GM21576 (cell line): ENCODE measurements around the gene CRIP2.

Experiments
- ATAC-seq: cut with Tn5 transposase; IDR thresholded peaks from one replicate; pipeline ENCODE4 v1.9.1; 2021; ENCODE audit warnings: mild to moderate bottlenecking, moderate library complexity; ENCODE audit not compliant: unreplicated experiment

CRIP2 gene

DNA sequence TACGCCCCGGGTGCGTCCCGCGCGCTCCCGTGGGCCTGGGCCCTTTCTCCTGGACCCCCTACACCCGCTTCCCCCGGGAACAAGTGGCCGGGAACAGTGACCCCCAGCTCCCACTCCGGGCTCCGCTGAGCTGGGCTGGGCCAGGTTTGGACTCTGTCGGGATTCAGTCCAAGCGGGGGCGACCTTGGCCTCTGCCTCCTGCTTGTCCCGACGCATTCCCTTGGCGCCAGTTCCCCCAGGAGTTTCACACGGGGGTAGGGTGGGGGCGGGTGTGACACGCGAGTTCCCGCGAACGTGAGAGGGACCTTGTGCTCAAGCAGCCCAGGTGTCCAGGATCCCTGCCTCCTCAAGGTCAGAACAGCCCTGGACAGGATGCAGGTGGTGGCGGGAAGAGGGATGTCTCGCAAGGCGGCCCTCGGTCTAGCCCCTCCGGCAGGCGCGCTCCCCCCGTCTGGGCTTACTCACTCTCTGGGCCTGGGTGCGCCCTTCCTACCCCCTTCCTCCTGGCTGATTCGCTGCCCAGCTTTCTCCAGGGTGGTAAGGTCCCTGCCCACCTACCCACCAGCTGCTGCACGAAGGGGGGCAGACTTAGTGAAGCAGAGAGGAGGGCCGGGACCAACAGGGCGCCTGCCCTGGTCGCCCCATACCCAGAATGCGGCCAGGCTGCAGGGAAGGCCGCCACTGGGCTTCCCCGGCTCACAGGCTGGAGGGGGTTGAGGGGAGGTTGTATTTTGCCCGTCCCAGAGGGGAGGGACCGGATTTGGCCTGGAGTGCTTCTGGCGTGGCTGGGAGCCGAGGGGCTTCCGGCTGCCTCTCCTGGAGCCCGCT lies 862 bp downstream of the CRIP2 start:
- no peak for ATAC-seq

DNA sequence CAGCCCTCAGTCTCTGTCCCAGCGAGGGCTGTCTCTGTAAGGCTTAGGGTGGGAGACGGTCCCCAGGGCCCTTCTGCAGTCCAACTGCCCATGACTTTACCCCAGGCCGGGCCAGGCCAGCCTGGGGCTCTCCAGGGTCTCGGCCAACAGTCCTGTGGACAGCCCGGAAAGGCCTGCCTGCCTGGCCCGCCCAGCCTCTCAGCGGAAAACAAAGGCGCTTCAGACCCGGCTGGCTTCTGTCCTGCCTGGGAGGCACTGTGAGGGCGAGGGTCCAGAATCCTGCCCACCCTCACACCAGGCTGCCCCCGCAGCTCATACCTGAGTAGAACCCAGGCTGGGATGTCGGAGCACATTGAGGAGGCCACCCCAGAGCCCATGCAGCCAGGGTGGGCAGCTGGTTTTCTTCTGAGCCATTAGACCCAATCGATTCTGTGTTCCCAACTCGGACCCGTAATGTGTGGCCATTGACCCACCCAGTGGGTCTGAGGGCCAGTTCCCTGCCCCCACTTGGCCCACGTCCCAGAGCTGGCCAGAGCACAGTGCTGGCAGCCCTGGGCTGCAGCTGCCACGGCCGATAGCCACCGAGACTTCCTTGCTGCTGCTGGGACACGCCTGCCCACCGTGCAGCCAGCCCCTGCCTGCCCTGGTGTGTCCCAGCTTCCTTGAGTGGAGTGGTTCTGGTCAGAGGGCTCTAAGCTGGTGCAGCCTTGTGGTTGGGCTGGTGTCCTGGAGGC lies 1.6 kb downstream of the CRIP2 start:
- no peak for ATAC-seq

GRCh38 chr14:105476831-105477659 lies 2.4 kb downstream of the CRIP2 start:
- ATAC-seq, result no peak

GRCh38 chr14:105477660-105478397 lies 3.2 kb downstream of the CRIP2 start:
- ATAC-seq, result no peak

DNA sequence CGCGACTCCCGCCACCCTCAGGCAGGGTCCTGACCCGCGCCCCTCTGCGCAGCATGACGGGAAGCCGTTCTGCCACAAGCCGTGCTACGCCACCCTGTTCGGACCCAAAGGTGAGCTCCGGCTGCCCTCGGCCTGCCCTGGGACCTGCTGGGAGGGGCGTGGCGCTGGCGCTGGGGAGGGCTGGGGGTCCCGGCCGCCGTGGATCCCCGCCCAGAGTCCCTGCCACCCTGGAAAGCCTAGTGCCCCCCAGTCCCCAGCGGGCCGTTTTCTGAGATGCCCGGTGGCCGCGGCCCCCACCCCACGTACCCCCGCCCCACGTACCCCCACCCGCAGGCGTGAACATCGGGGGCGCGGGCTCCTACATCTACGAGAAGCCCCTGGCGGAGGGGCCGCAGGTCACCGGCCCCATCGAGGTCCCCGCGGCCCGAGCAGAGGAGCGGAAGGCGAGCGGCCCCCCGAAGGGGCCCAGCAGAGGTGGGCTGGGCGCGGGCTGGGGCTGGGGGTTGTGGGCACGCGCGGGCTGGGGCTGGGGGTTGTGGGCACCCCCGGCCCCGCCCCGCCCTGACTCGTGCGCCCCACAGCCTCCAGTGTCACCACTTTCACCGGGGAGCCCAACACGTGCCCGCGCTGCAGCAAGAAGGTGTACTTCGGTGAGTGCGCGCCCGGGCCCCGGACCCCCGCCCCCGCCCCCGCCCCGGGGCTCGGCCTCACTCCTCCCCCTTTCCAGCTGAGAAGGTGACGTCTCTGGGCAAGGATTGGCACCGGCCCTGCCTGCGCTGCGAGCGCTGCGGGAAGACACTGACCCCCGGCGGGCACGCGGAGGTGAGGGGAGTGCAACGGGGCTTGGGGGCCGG lies 4.0 kb downstream of the CRIP2 start:
- ATAC-seq, result no peak

- ATAC-seq, result no peak
Measured at GRCh38 chr14:105479431-105480158, 5.0 kb downstream of the CRIP2 start.

DNA sequence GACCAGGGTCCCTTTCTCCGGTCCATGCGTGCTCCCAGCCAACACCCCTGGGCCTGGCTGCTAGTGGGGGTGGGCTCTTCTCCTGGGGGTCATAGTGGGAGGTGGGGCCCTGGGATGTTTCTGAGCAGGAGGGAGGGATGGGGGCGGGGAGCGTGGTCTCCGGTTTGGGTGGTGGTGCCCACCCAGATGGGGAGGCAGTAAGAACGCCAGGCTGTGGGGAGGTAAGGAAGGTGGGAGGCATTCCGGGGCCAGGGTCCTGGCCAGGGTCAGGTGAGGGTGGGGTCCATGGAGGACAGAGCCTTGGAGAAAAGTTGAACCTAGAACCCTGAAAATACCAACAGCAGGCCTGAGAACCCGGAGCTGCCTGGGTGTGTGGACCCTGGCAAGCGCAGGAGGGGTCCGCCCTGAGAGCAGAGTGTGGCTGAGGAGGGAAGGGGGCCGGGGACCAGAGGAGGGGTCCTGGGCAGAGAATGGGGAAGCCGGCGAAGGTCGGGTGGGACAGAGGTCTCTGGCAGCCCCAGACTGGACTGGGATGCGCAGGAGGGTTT lies 5.7 kb downstream of the CRIP2 start:
- no peak for ATAC-seq

DNA sequence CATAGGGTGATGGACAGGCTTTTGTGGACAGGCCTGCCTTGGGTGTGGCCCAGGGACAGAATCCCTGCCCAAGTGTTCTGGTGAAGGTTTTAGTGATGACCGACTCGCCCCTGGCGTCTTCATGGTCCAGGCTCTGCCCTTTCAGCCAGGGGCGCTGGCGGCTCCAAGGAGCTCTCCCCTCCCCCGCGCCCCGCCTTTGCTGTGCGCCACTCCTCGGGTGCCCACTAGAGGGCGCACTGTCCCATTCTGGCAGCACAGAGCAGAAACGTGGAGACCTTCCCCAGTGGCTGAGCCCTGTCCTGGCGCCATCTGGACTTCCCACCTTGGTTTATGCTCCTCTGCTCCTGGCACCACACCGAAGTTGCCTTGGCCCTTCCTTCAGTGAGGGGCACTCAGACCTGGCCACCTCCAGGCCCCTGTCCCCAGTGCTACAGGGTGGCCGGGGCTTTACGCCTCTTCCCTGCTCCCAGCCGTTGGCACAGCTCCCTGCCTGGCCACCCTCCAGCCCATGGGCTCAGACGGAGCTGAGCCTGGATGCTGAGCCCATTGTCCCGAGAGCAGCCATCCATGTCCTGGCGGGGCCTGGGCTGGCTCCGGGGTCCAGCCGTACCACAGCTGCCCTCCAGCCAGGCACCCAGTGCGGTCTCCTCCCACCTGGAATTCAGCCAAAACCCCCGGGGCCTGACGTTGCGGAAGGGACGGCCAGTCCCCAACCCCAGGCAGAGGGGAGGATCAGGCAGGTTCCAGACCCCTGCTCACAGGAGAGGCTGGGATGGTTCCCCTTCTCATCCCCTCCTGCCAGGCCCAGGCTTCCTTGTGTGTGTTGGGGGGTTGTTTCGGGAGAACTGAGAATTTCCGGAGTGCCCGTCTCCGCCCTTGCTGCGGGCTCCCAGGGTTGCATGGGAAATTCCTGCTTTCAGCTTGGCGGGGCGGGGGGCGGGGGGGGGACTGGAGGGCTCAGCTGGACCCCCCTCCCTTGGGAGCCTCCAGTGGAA lies 6.5 kb downstream of the CRIP2 start:
- ATAC-seq, result peak; percentile 37

DNA sequence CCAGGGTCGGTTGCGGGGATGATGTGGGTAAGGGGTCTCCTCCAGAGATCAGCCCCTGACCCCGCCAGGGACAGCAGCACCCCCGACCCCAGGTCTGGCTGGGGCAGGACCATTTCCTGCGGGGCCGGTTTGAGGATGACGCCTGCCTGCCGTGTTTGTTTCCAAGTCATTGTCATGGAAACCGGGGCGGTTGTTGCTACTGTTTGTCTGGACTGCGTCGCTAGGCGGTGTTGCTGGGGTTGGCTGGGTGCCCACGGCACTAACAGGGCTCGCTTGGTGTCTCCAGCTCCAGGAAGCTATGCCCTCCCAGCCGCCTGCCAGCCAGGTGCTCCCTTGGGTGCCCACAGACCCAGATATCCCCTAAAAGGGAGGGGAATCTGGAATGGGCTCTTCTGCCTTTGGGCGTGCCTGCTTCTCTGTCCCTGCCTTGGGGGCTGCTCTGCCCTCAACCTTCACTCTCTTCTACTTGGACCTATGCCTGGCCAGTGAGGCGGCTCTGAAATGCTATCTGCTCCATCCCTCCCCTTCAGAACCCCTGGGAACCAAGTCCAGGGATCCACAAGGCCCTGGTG lies 7.4 kb downstream of the CRIP2 start:
- no peak for ATAC-seq

DNA sequence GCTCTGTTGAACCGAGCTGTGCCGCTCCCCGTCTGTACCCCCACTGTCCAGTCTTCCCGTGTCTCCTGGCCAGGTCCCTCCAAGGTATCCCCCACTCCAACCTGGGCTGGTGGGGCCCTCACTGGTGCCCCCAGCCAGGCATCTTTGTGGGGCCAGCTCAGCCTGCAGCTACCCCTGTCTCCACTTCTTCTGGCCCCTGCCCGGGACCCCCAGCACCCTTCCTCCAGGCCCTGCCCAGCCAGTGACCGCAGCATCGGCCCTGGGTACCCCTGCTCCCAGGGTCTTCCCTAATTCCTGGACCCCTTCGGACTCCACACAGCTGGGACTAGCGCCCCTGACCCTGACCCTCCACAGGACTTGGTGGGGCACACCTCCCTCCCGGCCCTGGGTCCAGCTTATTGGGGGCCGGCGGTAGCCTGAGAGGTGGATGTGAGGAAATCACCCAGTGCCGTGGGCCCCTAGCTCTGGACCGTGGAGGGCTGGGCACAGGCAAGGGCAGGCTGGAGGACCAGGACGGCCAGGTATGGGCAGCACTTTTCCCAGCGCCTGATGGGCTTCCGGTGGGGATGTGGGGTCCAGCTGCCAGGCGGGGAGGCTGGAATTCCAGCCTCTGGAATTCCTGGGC lies 8.0 kb downstream of the CRIP2 start:
- ATAC-seq, result no peak

GRCh38 chr14:105483300-105484068 lies 8.9 kb downstream of the CRIP2 start:
- ATAC-seq, result no peak

GRCh38 chr14:105484069-105484996 lies 9.7 kb downstream of the CRIP2 start:
- ATAC-seq, result no peak

- no peak for ATAC-seq
Measured at GRCh38 chr14:105484997-105485393, 10.4 kb downstream of the CRIP2 start.

DNA sequence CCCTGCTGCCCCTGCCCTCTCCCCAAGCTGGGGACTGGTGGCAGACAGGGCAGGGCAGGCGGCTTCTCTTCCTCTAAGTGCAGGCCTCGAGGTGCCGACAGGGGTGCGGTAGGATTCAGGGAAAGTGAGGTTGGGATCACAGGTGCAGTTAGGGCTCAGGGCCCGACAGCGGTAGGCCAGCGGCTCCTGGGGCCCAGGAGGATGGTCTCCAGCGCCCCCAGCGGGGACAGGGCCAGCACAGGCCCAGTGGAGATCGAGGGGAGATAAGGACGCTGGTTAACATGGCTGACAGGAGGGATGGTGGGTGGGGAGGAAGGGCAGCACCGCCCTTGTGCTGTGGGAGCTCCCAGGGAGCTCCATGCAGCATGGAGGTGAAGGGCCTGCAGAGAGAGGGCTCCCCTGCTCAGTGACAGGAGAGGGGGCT lies 11.1 kb downstream of the CRIP2 start:
- no peak for ATAC-seq
